HCT116 (cell line): Measurements from ENCODE around the gene CCKAR. TPM values are rescaled to one million over a fixed set of nuclear protein-coding genes. Genes with fewer than 3 reads are reported as not detected.

Source experiments
- ATAC-seq: fragments of 200-7000 bp; cut with Tn5 transposase; 2 replicates; pipeline ENCODE4 v1.9.1; 2020; ENCODE audit warnings: mild to moderate bottlenecking, moderate library complexity
- BruUV-seq: library from RNA; stranded (reverse); fragments of 400-500 nt; replicated peaks from 2 replicates; lab custom pipeline; 2021; lab: Mats Ljungman, UMichigan
- CTCF ChIA-PET: fragments of 300-600 bp; sonication (Branson Sonifier 250); formaldehyde crosslinking; loops from one replicate; lab custom pipeline; 2021; ENCODE audit warnings: antibody characterized with exemption; lab: Charles Lee
- POLR2A ChIA-PET: fragments of 300-600, 350-600 bp; sonication (Branson Sonifier 250); formaldehyde crosslinking; loops from one replicate; lab custom pipeline; 2021; ENCODE audit warnings: antibody characterized with exemption; lab: Charles Lee
- RAD21 ChIA-PET, 2 experiments: fragments of 300-600 bp; sonication (Branson Sonifier 250); formaldehyde crosslinking; loops; one replicate each; lab custom pipeline; 2023; ENCODE audit warnings: low total read pairs in 2 of 2; ENCODE audit not compliant: uncharacterized antibody in 2 of 2, unreplicated experiment in 2 of 2, low non-redundant PET in 1 of 2; lab: Charles Lee
- DNase-seq: peaks from one replicate; pipeline ENCODE4 v3.0.0-alpha.2; 2010; ENCODE audit warnings: low read depth, low spot score
- H2AFZ ChIP-seq: fragments of 200-600 bp; shearing (Covaris generic), sonication (generic); 2 replicates; pipeline ENCODE4 v1.6.1; 2017; ENCODE audit warnings: low read depth, mixed run types, mixed read lengths, antibody characterized with exemption, low read length; ENCODE audit not compliant: poor library complexity, severe bottlenecking
- H3K27ac ChIP-seq: 2 replicates; pipeline ENCODE4 v1.5.1; 2012; ENCODE audit warnings: low read depth, low read length
- H3K27me3 ChIP-seq: fragments of 200-600 bp; sonication (generic); 2 replicates; pipeline ENCODE4 v1.6.1; 2016; ENCODE audit warnings: mixed run types, low read length, mixed read lengths; ENCODE audit not compliant: insufficient read depth
- H3K36me3 ChIP-seq, 2 experiments: fragments of 200-500 bp in 1 of 2; fragments of 200-600 bp in 1 of 2; sonication (Bioruptor generic) in 1 of 2; sonication (generic) in 1 of 2; 2 replicates each; pipeline versions ENCODE4 v1.5.1 to v1.6.1; 2014 to 2016; ENCODE audit warnings: low read length in 2 of 2, inconsistent platforms in 1 of 2, mixed read lengths in 1 of 2, mixed run types in 1 of 2; ENCODE audit not compliant: insufficient read depth in 2 of 2, control insufficient read depth in 1 of 2
- H3K4me1 ChIP-seq, 2 experiments: fragments of 200-600 bp in 1 of 2; sonication (generic) in 1 of 2; 2 replicates each; pipeline versions ENCODE4 v1.5.1 to v1.6.1; 2012 to 2017; ENCODE audit warnings: low read length in 2 of 2, inconsistent platforms in 1 of 2, mild to moderate bottlenecking in 1 of 2, mixed read lengths in 1 of 2, mixed run types in 1 of 2, moderate library complexity in 1 of 2; ENCODE audit not compliant: insufficient read depth in 2 of 2, control insufficient read depth in 1 of 2
- H3K4me2 ChIP-seq: fragments of 200-600 bp; sonication (generic); 2 replicates; pipeline ENCODE4 v1.6.1; 2017; ENCODE audit warnings: mixed run types, low read length, mixed read lengths
- H3K4me3 ChIP-seq, 2 experiments: fragments of 200-600 bp in 1 of 2; sonication (generic) in 1 of 2; replicated peaks in 1 of 2; 2 replicates each; pipeline ENCODE4 v1.5.1; 2011 to 2016; ENCODE audit warnings: low read length in 2 of 2, control low read depth in 1 of 2, low read depth in 1 of 2, mild to moderate bottlenecking in 1 of 2, mixed read lengths in 1 of 2, mixed run types in 1 of 2
- H3K79me2 ChIP-seq: fragments of 200-600 bp; sonication (generic); 2 replicates; pipeline ENCODE4 v1.6.1; 2017; ENCODE audit warnings: mild to moderate bottlenecking, mixed run types, low read length, moderate library complexity, mixed read lengths; ENCODE audit not compliant: insufficient read depth
- H3K9ac ChIP-seq: fragments of 200-600 bp; sonication (generic); 2 replicates; pipeline ENCODE4 v1.6.1; 2016; ENCODE audit warnings: low read length, mixed read lengths
- H3K9me2 ChIP-seq: fragments of 200-600 bp; sonication (generic), shearing (Covaris generic); 2 replicates; pipeline ENCODE4 v1.6.1; 2017; ENCODE audit warnings: mixed run types, mild to moderate bottlenecking, moderate library complexity; ENCODE audit not compliant: insufficient read depth
- H3K9me3 ChIP-seq, 2 experiments: fragments of 200-500 bp in 1 of 2; fragments of 200-600 bp in 1 of 2; sonication (Bioruptor generic) in 1 of 2; sonication (generic) in 1 of 2; 2 replicates each; pipeline ENCODE4 v1.6.1; 2014 to 2017; ENCODE audit warnings: low read length in 2 of 2, mixed read lengths in 2 of 2, inconsistent platforms in 1 of 2, low read depth in 1 of 2, mild to moderate bottlenecking in 1 of 2, mixed run types in 1 of 2, moderate library complexity in 1 of 2; ENCODE audit not compliant: control insufficient read depth in 1 of 2, insufficient read depth in 1 of 2
- H4K20me1 ChIP-seq: fragments of 200-600 bp; sonication (generic), shearing (Covaris generic); 2 replicates; pipeline ENCODE4 v1.6.1; 2017; ENCODE audit warnings: mixed run types, mild to moderate bottlenecking, moderate library complexity; ENCODE audit not compliant: insufficient read depth
- CEBPB ChIP-seq: IDR thresholded peaks from 2 replicates; pipeline ENCODE4 v1.6.1; 2012; ENCODE audit warnings: low read depth
- EGR1 ChIP-seq: IDR thresholded peaks from 2 replicates; pipeline ENCODE4 v1.6.1; 2012; ENCODE audit warnings: low read depth
- ELF1 ChIP-seq: IDR thresholded peaks from 2 replicates; pipeline ENCODE4 v1.6.1; 2012; ENCODE audit warnings: low read depth, borderline replicate concordance
- EZH2phosphoT487 ChIP-seq: fragments of 200-600 bp; IDR thresholded peaks from 2 replicates; pipeline ENCODE4 v1.6.1; 2018; ENCODE audit warnings: antibody characterized with exemption, borderline replicate concordance
- FOSL1 ChIP-seq: IDR thresholded peaks from 2 replicates; pipeline ENCODE4 v1.6.1; 2012; ENCODE audit warnings: low read depth
- POLR2AphosphoS5 ChIP-seq: IDR thresholded peaks from 2 replicates; pipeline ENCODE4 v1.6.1; 2011; ENCODE audit warnings: mild to moderate bottlenecking, low read depth, low read length, moderate library complexity
- RAD21 ChIP-seq: IDR thresholded peaks from 2 replicates; pipeline ENCODE4 v1.6.1; 2012; ENCODE audit warnings: low read depth, mild to moderate bottlenecking
- REST ChIP-seq: IDR thresholded peaks from 2 replicates; pipeline ENCODE4 v1.6.1; 2012; ENCODE audit warnings: low read depth
- SIN3A ChIP-seq: IDR thresholded peaks from 2 replicates; pipeline ENCODE4 v1.6.1; 2012; ENCODE audit warnings: low read depth
- SRF ChIP-seq: IDR thresholded peaks from 2 replicates; pipeline ENCODE4 v1.6.1; 2012; ENCODE audit warnings: low read depth
- TCF7L2 ChIP-seq: IDR thresholded peaks from 2 replicates; pipeline ENCODE4 v1.7.0; 2011; ENCODE audit warnings: borderline replicate concordance, inconsistent platforms; ENCODE audit not compliant: insufficient read depth, insufficient read length; ENCODE audit errors: extremely low read depth
- YY1 ChIP-seq: IDR thresholded peaks from 2 replicates; pipeline ENCODE4 v1.6.1; 2011; ENCODE audit warnings: low read length, low read depth, moderate library complexity, mild to moderate bottlenecking; ENCODE audit not compliant: insufficient replicate concordance; ENCODE audit errors: extremely low read depth
- ZFX ChIP-seq: fragments of 450-650 bp; IDR thresholded peaks from 2 replicates; pipeline ENCODE4 v1.6.1; 2017
- intact Hi-C: fragments of 100-400 bp; cut with micrococcal nuclease; formaldehyde crosslinking; loops from 2 replicates; pipeline ENCODE4 v1.10.0; 2022
- total RNA-seq: library from RNA; stranded (reverse); gene quantifications from one replicate; pipeline ENCODE4 v1.2.1, GENCODE V29; 2021; ENCODE audit not compliant: unreplicated experiment

CCKAR gene
- total RNA-seq, 1 experiment from 2014 or later, result not detected

GRCh38 chr4:26503427-26503826, 13.1 kb upstream of the CCKAR start:
- intact Hi-C loops, result no loop called here
- no peak overlapping the region for H3K4me3 ChIP-seq
- no peaks in the 10 kb centered on the region for H3K9me2 ChIP-seq
- ChIA-PET RAD21 (no interaction called here), CTCF (no interaction called here), POLR2A (no interaction called here)
- TF ChIP-seq POLR2AphosphoS5 (no peak), ZFX (no peak), YY1 (no peak), FOSL1 (no peak), SIN3A (no peak), EZH2phosphoT487 (no peak), EGR1 (no peak), SRF (no peak), RAD21 (no peak), ELF1 (no peak), CEBPB (no peak), REST (no peak), TCF7L2 (no peak)
- 0 out of 4 replicates have a peak, but pooled peaks cover 0 to 3% of the 10 kb centered on the region in 2 experiments for H3K36me3 ChIP-seq
- peaks cover 3 to 4% of the 10 kb centered on the region in 2 experiments; a peak in 2 of 4 replicates for H3K9me3 ChIP-seq
- H3K79me2 ChIP-seq, result no peaks in the 10 kb centered on the region
- ATAC-seq, result no peak
- no peak overlapping the region for H3K4me2 ChIP-seq
- BruUV-seq, result no TSS peak
- H3K4me1 ChIP-seq, result peaks cover 14% of the 10 kb centered on the region in 2 experiments
- H3K27me3 ChIP-seq, result no peaks in the 10 kb centered on the region
- no peaks in the 10 kb centered on the region for H4K20me1 ChIP-seq
- H3K27ac ChIP-seq, result no peak overlapping the region
- DNase-seq, result no peak
- no peak overlapping the region for H2AFZ ChIP-seq
- H3K9ac ChIP-seq, result no peak overlapping the region
